GM19043 (cell line): Measurements from ENCODE around the gene DNALI1.
"Not testable (repeated sequence)": the region's sequence is repeated elsewhere in the genome, so short reads cannot be mapped to it uniquely, and the experiment has no call there.

Experiments used
- ATAC-seq: cut with Tn5 transposase; IDR thresholded peaks from one replicate; pipeline ENCODE4 v1.9.1; 2021; ENCODE audit warnings: low read depth; ENCODE audit not compliant: unreplicated experiment

The DNALI1 gene

DNA sequence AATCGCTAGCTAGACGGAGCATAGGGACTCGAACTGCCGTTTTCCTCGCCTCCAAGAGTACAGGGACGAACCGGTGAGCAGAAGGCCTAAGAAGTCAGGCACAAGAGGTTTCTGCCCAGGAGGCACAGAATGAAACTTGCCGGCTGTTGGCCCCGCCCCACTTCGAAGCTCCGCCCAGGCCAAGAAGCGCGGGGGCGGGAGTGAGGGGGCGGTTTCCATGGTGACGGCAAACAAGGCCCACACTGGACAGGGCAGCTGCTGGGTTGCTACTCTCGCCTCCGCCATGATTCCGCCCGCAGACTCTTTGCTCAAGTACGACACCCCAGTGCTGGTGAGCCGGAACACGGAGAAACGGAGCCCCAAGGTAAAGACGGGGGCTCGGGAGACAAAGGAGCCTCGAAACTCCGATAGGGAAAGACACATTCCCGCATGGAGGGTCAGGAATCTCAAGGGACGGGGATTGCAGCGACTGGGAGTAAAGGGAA lies at the start of gene DNALI1:
TSS of gene DNALI1 (plus strand) at position 229 of the 485 bp plus-strand sequence. CDS start at position 284, 55 bp downstream.
- ATAC-seq, result no peak

- ATAC-seq, result no peak
These were observed 47.6 kb upstream of the DNALI1 start for GRCh38 chr1:37509181-37509580.

GRCh38 chr1:37513795-37514349 lies 42.9 kb upstream of the DNALI1 start:
- no peak for ATAC-seq

GRCh38 chr1:37514350-37515184 lies 42.2 kb upstream of the DNALI1 start, which contains the start of gene MEAF6:
Gene MEAF6, minus strand, starts transcription at chr1:37514766. Its CDS starts 20 bp downstream, at chr1:37514746.
- peak; percentile 81 for ATAC-seq

GRCh38 chr1:37515185-37516034 lies 41.3 kb upstream of the DNALI1 start:
- ATAC-seq, result no peak

GRCh38 chr1:37517569-37517968 lies 39.2 kb upstream of the DNALI1 start:
- ATAC-seq, result no peak

DNA sequence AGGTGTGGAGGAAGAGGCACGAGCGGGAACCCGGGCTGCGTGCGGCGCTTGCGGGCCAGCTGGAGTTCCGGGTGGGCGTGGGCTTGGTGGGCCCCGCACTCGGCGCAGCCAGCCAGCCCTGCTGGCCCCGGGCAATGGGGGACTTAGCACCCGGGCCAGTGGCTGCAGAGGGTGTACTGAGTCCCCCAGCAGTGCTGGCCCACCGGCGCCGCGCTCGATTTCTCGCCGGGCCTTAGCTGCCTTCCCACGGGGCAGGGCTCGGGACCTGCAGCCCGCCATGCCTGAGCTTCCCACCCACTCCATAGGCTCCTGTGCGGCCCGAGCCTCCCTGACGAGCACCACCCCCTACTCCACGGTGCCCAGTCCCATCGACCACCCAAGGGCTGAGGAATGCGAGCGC lies 38.5 kb upstream of the DNALI1 start:
- ATAC-seq, result not testable (repeated sequence)

DNA sequence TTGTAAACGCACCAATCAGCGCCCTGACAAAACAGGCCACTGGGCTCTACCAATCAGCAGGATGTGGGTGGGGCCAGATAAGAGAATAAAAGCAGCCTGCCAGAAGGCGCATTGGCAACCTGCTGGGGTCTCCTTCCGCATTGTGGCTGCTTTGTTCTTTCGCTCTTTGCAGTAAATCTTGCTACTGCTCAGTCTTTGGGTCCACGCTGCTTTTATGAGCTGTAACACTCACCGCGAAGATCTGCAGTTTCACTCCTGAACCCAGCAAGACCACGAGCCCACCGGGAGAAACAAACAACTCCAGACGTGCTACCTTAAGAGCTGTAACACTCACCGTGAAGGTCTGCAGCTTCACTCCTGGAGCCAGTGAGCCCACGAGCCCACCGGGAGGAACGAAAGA lies 37.8 kb upstream of the DNALI1 start:
- not testable (repeated sequence) for ATAC-seq

GRCh38 chr1:37519613-37520012 lies 37.1 kb upstream of the DNALI1 start:
- no peak for ATAC-seq

DNA sequence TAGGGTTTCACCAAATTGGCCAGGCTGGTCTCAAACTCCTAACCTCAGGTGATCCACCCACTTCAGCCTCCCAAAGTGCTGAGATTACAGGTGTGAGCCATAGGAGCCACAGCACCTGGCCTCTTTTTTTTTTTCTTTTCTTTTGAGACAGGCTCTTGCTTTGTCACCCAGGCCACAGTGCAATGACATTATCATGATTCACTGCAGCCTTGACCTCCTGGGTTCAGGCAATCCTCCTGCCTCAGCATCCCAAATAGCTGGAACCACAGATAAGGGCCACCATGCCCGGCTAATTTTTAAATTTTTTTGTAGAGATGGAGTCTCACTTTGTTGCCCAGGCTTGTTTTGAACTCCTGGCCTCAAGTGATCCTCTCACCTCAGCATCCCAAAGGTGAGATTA lies 26.9 kb upstream of the DNALI1 start:
- not testable (repeated sequence) for ATAC-seq

DNA sequence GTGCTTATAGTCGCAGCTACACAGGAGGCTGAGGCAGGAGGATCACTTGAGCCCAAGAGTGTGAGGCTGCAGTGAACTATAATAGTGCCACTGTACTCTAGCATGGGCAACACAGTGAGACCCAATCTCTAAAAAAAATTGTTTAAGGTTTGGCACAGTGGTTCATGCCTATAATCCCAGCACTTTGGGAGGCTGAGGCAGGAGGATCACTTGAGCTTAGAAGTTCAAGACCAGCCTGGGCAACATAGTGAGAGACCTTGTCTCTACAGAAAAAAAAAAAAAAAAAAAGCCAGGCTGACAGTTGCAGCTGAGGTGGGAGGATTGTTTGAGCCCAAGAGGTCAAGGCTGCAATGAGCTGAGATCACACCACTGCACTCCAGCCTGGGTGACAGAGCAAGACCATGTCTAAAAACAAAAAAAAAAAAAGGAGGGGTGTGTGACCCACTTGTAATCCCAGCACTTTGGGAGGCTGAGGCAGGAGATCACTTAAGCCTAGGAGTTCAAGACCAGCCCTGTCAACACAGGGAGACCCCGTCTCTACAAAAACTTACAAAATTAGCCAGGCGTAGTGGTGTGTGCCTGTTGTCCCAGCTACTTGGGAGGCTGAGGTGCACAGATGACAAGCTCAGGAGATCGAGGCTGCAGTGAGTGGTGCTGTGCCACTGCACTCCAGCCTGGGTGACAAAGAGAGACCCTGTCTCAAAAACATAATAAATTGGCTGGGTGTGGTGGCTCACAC lies 24.2 kb upstream of the DNALI1 start:
- not testable (repeated sequence) for ATAC-seq

DNA sequence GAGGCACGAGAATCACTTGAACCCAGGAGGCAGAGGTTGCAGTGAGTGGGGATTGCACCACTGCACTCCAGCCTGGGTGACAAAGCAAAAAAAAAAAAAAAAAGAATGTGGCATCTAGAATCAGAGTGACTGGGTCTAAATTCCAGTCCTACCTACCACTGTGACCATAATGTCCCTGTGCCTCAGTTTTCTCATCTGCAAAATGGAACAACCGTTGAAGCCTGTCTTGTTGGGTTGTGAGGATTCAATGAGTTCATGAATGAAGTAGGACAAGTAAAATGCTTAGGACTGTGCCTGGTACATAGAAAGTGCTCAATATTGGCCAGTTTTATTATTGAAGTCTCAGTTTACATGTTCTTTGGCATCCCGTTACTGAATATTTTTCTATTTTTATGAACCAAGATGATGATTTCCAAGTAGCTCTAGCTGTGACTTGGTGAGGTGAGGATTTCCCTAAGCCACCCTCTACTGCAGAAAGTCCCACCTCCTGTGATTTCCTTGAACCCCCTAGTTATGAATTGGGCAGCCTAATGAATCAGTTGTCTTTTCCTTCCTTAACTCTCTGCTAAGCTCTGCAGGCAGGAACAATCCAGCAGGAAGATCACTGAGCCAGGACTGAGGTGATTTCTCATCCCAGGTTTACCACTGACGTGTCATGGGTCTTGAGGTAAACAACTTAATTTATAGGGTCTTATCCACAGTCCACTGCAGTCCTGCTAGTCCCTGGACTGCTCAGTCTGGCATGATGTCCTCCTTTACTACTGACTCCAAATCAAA lies 23.2 kb upstream of the DNALI1 start:
- ATAC-seq, result no peak

DNA sequence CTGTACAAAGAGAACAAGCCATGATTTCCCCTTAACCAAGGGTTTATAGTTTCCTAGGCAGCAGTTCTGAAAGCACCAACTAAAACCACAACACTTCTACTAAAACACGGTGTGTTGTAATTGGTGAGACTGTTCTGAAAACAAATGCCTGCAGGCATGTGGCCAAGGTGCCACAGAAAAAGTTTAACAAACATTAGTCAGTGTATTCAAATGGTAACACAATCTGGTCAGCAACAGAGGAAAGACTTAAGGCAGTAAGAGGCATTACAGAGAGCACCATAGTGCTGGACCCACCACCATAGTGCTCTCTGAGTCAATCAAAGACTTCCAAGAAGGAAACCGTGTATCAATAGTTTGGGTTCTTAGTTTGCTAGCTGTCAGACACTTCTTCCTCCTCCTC lies 19.4 kb upstream of the DNALI1 start:
- no peak for ATAC-seq

DNA sequence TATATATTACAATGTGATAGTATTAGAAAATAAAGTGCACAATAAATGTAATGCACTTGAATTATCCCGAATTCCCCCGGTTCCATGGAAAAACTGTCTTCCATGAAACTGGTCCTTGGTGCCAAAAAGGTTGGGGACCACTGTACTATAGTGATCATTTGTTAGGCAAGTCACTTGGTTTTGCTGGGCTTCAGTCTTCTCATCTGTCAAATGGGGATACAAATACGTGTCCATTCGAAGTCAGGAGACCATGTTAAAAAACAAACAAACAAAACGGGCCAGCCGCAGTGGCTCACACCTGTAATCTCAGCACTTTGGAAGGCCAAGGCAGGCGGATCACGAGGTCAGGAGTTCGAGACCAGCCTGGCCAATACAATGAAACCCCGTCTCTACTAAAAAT lies 17.6 kb upstream of the DNALI1 start:
- not testable (repeated sequence) for ATAC-seq

DNA sequence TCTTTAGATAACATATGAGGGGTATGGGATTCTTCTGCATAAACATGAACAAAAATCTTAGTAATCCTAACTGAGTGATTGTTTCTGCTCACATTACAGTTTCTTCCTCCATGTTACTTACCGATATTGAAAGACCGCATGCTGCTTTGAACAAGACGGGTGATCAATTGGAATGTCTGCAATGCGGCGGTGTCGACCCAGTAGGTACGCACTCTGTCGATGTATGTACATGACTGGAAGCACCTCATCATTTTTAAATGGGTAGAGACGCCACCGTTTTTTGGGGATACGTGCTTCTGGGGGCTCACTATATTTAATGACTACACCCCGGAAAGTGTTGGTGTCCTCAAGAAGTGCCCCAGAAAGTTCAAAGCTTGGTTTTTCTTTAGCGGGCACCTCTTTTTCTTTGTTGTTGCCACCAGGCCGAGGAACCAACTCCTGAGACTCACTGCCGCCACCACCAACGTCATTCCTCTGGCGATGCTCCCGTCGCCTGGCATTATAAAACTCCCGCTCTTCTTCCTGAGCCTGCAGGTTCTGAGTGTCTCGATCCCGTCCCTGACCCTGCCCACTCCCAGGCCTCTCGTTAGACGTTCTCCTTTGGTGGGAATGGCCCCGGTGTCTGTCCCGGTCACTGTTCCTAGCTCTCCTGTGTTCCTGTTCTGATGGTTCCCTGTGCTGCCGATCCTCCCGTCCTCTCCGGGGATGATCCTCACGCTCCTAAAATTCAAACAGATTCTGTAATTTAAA lies 16.5 kb upstream of the DNALI1 start:
- ATAC-seq, result no peak

- no peak for ATAC-seq
These were observed 12.2 kb upstream of the DNALI1 start for GRCh38 chr1:37544530-37544929.

- ATAC-seq, result no peak
These were observed 11.7 kb upstream of the DNALI1 start for GRCh38 chr1:37545019-37545418.

DNA sequence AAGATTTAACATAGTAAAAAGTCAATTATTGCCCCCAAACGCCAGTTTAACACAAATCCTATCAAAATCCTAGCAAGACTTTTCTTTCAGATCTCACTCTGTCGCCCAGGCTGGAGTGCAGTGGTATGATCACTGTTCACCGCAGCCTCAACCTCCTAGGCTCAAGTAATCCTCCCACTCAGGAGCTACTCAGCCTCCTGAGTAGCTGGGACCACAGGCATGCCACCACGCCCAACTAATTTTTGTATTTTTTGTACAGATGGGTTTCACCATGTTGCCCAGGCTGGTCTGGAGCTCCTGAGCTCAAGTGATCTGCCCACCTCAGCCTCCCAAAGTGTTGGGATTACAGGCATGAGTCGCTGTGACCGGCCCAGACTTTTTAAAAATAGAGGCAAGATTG lies 7.4 kb upstream of the DNALI1 start:
- ATAC-seq, result no peak

DNA sequence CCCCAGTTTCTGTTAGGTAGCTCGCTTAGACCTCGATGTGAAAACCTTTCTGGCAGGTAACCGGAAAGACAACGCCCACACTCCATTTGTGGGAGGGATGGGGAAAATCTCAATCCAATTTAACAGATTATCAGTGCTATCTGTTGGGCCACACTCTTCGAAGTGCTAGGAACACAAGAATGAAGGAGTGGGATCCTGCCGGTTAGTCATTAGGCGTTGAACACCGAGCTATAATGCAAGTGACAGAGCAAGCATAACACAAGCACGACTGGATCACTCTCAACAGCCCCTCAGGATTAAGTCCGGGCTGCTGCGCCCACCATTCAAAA lies 3.2 kb upstream of the DNALI1 start:
- ATAC-seq, result no peak
